Fibroblast of skin of back (primary cell): ENCODE results near the gene TCHHL1.
"Not testable (repeated sequence)": the region's sequence is repeated elsewhere in the genome, so short reads cannot be mapped to it uniquely, and the experiment has no call there.

ENCODE experiments used
- DNase-seq: peaks from one replicate; pipeline ENCODE4 v3.0.0-alpha.2; 2013

Gene TCHHL1

DNA sequence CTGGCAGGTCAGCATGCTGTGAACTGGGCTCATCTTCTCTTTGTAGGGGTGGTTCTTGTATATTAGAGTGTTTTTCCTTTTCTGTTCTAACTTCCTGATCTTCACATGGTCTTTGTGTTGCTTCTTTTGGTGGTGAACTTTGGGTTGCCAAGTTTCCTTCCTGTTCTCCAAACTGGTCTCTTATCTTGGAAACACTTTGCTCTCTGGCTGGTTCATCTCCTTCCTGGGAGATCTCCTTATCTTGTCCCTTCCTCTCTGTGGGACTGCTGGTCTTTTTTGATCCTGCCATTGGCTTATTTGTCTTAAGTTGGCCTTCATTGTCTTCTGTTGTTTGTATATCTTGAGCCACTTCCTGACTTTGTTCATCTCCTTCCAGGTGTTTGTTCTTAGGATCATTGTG lies 2.1 kb downstream of the TCHHL1 start:
- DNase-seq, result no peak

DNA sequence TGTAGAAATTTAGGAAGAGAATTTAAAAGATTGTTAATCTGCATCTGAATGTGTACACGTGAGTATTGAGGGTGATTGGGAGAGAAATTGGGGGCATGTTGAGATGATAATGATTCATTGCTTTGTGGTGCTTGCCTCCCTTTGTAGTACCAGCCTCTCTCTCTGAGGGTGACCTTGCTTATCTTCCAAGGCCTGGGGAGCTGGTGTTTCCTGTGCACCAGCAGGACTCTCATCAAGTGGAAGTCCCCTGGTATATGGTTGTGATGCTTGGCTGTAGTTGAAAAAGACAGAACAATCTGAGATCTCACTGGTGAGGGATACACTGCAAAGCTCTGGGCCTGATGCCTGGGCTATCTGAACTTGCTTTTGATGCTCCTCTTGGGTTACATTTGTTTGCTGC lies 4.0 kb downstream of the TCHHL1 start:
- DNase-seq, result no peak

DNA sequence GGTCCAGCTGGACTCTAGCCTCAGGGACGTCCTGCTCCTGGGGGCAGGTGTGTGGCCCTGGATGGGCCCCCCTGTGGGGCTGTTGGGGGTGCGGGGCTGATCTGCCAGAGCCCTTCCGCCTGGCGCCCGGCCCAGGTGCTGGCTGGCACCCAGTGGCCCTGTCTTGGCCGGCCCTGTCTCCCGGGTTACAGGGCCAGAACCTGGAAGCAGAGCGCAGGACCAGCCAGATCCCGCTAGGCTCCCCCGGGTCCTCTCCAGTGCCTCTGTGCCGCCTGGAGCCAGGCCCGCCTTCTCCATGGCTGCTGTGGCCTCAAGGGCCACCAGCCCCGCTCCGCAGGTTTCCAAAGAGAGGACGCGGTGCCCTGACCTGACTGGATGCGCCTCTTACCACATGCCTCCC lies 7.8 kb downstream of the TCHHL1 start:
- not testable (repeated sequence) for DNase-seq

DNA sequence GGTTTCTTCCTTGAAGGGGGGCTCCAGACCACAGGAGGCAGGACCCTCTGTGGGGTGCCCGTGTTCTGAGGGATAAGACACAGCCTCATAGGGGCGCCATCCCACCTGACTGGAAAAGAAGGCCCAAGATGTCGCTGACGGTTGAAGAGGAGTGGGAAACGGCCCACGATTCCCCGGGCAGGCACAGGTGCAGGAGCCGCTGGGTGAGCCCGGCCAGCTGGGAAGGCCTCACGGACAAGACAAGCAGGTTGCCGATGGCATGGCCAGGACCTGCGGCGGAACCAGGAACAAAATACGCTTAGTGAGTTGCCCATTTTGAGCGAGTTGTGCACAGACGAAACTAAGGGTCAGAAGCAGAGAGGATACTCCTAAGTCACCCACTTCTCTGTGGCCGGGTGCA lies 8.4 kb downstream of the TCHHL1 start:
- DNase-seq, result not testable (repeated sequence)

DNA sequence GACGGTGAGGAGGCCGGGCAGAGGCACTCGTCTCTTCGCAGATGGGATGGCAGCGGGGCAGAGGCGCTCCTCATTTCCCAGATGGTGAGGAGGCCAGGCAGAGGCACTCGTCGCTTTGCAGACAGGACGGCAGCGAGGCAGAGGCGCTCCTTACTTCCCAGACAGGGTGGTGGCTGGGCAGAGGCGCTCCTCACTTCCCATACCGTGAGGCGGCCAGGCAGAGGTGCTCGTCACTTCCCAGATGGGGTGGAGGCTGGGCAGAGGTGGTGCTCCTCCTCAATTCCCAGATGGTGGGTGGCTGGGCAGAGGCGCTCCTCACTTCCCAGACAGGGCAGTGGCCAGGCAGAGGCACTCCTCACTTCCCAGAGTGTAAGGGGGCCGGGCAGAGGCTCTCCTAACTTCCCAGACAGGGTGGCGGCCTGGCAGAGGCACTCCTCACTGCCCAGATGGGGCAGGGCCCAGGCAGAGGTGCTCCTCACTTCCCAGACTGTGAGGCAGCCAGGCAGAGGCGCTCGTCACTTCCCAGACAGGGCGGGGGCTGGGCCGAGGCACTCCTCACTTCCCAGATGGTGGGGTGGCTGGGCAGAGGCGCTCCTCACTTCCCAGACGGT lies 9.9 kb downstream of the TCHHL1 start:
- DNase-seq, result no peak

DNA sequence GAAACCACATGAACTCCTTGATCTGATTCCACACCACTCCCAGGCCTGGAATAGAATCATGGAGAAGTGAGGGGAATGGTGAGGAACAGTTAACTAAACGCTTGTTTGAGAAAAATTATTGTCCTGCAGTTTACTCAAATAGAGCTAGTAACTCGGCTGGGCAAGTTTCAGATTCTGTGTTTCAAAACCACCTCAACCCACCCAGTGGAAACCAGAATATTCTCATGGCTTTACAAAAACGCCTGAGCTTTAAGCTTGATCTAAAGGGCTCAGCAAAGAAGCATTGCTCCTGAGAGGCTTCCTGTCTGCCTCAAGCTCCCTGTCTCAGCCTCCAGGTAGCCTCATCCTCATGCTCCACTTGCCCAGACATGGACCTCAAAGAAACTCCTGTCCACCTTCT lies 16.6 kb downstream of the TCHHL1 start:
- DNase-seq, result no peak

DNA sequence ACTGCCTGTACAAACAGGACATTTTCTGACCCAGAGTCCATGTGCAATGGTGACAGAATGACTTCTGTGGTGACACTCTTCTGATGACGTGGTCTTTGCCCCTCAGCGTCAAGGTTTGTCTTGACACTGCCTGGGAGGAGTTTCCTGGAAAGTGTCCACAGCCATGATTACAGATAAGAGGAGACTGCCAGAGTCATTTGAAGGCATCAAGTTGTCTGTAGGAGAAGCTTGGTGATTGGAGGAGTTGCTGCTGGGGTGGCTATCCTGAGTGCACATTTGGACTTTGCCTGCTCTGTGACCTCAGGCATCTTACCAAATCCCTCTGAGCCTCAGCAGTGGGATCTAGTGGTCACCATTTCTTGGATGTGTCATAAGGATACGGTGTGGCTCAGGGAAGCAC lies 17.7 kb downstream of the TCHHL1 start:
- DNase-seq, result no peak

DNA sequence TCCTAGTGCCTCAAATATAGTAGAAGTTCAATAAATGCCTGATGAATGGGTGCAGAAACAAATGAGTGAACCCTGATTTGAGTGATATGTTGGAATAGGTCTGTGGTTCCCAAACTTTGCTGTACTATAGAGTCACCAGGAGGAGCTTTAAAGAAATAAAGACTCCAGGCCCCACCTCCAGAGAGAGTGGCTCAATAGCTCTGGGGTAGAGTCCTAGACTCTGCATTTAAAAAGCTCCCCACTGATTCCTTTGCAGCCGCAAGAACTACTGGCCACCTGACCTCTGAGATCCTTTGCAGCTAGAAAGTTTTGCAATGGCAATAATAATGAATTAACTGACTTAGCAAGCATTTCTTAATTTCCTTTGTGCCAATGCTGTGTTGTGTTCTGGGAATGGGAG lies 20.9 kb downstream of the TCHHL1 start:
- DNase-seq, result no peak

DNA sequence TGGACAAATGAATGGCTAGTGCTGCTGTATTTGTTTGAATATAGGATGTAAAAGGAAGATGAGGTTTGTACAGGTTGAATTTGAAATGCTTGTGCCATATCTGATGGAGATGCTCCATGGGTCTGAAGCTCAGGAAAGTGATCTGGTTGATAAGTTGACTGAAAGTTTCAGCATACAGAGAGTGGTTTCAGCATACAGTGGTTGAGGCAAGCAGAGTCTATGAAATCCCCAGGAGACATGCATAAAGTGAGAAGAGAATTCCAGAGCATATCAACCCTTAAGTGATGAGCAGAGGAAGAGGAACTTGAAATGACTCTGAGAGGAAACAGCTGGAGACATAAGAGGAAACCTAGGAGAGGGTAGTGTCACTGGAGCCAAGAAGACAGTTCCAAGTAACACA lies 21.7 kb downstream of the TCHHL1 start:
- DNase-seq, result no peak

DNA sequence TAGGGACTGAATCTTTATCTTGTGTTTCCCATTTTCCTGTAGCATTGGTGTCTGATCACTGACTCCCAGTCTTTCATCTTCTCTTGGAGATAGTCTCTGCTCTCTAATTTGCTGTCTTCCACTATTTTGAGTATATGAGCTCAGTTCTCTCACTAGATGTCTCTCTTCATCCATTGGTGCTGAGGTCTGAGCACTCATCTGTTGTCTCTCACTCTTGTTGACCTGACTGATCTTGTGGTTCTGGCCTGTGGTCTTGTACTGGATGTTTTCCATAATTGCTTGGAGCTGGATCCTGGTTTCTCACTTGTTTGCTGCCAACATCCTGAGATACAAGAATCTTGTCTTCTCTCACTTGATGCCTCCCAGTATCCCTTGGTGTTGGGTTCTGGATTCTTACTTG lies 26.9 kb downstream of the TCHHL1 start:
- DNase-seq, result no peak

DNA sequence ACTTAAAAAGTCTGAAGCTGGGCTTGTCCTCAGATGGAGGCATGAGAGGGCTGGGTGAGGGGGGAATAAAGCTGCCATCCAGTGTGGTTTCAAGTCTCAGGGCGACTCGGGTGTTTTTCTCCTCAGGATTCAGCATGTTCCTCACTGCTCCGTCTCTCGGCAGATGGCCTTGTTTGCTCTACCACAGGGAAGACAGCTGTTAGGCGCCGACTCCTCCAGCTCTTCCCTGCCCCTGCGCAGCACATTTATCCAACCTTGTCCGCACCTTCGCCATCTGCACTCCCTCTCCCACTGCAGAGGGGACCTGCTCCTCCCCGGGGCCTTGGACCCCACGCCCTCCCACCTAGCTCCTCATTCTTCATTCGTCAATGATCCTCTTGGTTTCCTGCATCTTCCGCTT lies 35.5 kb downstream of the TCHHL1 start:
- DNase-seq, result no peak

DNA sequence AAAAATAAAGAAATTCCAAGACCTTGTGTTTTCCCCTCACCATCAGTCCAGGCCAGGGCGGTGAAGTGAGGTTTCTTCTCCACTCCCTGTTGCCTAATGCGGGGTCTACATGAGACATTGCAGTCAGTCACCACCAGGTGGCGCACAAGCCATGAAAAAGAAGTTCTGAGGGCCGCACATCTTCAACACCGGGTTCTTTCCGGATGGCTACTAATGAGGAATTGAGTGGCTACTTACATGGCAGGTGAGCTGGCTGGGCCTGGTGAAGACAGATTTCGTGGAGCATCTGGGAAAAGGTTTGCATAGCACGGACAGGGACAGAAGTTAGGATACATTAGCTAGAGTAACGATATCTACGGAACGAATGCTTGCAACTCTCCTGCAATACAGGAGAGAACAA lies 36.3 kb downstream of the TCHHL1 start:
- peak; percentile 72 for DNase-seq

DNA sequence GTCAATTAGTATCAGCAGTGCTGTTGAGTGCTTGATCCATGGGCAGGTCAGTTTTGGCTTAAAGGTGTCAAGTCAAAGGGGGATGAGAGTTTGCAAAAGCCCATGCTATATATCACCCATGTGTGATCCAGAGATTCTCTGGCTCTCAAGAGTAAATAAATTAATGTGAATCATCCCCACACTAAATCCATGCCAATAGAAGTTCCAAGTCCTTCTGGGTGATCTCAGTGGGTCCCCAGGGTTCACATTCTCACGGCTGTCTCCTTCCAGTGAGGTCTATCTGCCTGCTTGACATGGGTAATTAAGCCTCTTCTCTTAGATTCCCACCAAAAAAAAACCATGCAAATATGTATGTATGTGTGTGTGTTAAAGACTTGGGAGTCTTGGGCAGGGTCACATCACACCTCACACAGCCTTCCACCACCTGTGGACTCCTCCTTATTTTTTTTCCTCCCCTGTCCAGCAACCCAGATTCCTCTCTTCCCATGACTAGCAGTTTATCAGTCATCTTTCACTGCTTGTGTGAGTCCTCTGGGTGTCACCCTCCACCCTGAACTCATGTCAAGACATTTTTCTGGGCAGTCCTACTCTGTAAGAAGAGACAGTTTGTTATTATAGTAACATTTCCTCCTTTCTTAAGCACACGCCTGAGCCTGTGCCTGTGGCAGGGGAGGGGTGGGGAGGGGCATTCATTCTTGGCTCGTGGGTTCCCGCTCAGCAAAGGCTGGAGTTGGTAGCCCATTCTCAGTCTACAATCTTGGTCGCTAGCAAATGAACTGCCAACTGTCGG lies 37.8 kb downstream of the TCHHL1 start:
- peak; percentile 65 for DNase-seq

DNA sequence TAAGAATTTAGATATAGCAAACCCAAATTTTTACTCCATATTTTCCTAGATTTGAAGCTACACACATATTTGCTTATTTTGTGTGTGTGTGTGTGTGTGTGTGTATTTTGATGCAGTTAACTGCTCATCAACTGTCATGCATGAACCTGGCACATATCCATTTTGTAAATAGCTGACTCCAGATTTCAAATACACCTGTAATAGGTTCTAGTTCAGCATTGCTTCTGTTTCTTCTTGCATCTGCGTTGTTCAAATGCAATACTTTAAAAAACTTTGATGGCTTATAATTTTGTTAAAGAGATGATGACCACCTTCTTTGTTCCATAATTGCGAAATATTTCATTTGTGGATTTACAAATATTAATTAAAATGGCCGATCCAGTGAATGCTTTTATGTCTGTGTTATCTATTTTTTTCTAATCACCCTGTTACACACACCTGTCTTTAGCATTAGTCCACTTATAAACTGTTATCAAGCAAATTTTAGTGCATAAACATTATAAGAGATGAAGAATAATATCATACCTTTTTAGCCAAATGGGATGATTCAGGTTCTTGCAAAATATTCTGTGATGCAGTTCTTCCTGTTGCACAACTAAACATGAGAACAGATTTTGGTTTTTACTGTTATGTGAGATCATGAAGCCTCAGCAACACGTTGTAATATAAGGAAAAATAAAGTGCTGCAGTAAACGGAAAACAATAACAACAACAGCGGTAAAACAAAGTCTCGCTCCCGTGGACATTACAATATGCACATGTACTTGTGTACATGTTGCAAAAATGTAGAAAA lies 39.4 kb downstream of the TCHHL1 start:
- no peak for DNase-seq

DNA sequence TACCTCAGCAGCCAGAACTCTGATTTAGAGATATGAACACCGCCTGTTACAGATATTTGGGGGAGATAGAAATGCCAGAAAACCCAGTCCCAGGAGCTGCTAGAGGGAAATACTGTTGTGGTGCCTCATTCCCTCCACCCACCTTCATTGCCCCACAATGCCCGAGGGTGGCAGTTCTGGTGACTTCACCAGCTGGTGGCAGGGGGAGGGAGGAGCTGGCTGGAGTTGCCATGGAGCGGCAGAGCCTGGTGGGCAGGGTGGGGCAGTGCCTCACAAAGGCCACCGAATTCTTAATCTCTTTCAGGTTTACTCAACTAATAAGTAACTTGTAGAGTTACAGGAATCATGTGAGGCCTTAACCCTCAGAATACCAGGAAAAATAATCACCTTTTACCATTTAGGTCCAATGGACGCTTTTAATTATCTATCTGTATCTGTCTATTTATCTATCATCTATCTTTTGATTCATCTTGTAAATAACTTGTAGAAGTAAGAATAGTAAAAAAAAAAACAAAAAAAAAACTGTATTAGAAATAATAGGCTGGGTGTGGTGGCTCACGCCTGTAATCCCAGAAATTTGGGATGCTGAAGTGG lies 40.4 kb downstream of the TCHHL1 start:
- DNase-seq, result no peak

DNA sequence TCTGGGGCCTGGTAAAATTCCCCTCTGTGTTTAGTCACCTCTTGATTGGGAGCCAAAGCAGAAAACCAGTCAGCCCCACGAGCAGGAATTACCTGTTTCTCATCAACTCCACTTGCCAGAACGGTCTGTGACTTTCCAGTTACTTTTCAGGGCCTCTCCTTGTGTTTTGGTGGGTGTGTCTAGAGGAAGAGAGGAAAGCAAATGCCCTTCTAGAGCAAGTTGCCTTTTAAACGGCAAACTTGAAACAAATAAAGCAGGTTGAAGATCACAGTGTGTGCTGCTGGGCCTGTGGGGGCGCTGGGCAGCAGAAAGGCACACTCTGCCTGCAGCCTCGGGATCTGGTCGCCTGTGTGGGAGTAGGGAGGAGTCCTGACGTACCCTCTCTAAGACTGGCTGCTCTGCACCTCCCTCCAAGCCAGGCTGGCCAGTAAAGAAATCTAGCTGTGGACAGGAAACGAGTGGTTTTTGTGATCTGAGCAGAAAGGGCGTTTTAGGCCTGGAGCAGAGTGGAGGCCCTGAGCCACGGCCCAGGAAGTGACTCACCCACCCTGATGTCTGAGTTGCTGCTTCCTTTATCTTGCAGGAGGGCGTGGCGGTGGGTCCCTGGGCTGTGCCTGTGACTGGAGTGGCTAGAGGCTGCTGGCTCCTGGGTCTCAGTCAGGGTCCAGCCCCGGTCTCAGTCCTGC lies 41.0 kb downstream of the TCHHL1 start:
- peak; percentile 100 for DNase-seq

DNA sequence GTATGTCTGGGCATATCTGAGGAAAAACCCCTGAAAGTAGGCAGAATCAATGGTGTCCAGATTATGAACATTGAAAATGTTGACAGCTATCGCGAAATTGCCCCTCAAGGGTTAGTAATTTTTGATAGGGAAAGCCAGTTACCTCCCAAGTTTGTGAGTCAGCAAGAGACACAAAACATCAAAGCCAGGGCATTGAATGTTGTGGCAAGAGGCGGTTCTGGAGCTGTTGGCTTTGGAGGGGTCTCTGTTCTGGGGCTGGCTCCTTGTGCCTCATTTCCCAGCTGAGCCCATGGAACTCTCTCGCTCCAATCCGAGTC lies 41.5 kb downstream of the TCHHL1 start:
- DNase-seq, result no peak

DNA sequence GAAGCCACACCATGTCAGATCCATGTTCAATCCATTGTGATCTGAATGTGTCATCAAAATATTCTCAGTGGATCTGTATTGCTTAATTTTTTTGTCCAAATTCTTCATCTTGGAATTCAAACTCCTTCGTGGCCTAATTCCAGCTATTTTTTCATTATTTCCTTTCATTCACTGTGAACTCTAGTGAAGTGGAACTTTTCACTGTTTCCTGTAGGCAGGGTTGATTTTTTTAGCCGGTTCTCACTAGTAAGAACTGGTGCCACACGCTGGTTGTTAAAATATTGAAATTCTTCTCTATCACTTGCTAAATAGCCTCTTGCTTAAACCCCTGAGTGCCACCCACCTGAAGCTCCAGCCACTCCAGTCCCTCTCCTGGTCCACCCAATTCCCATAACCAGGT lies 44.5 kb downstream of the TCHHL1 start:
- no peak for DNase-seq

DNA sequence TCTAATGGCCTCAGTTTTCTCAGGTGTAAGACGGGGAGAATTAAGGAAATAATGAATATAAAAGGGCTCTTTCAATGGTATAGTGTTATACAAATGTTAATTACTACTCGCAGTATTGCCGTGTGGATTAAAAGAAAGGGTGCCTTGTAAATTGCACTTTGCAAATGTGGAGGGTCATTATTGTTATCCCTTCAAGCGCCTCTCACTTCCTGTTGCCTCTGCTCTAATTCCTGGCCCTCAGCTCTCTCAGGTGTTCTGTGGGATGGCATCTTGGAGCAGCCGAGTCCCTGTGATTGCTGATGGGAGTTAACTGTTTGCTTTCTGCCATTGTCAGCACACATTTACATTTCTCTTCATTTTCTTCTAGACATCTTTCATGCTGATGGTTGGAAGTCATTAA lies 45.0 kb downstream of the TCHHL1 start:
- no peak for DNase-seq

DNA sequence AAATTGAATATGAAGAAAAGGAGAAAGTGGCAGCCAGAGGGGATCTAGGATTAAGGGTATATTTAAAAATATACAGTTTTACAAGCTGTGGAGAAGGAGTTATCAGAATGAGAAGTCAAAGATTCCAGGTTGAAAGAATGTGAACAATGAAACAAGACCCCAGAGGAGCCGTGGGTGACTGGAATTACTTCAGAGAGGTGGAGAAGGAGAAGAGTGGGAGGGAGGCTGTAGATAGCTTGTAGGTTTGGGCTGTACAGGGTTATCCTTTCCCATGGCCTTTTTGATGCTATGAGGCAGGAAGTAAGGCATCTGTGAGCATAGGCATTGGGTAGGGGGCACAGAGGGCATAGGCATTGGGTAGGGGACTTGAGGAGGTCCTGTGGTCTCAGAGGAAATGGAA lies 46.8 kb downstream of the TCHHL1 start:
- DNase-seq, result no peak

DNA sequence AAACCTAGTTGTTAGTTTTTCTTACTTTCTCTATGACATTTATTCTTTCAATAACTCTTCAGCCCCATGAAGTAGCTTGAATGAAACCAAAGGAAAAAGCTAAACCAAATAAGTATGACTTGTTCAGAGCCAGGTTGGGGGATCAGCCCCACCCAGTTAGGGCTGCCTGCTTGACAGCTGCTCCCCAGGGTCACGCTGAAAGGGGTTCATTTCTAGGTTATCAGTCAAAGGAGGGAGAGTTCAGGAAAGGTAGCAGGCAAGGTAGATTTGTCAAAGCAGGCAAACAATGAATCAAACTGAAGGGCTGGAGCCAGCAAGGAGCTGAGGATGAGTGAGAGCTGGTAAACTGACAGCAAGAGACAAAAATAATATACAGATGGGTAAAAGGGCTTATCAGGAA lies 49.0 kb downstream of the TCHHL1 start:
- no peak for DNase-seq

DNA sequence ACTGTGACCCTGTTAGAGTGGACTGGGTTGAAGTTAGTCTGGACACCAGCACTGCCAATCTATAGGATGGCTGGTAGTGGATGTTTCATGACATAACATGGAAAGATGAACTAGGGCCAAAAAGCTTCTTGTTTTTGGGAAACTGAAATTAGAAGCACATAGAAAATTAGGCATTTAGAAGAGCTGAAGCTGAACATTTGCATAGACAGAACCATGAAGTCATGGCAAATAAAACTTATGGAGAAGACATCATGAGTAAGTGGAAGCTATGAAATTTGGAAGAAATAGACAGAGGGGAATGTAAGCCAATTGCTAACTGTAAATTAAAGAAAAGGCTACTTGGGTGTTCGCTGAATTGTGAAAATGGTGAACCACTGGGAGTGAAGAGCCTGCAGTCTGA lies 49.4 kb downstream of the TCHHL1 start:
- no peak for DNase-seq

DNA sequence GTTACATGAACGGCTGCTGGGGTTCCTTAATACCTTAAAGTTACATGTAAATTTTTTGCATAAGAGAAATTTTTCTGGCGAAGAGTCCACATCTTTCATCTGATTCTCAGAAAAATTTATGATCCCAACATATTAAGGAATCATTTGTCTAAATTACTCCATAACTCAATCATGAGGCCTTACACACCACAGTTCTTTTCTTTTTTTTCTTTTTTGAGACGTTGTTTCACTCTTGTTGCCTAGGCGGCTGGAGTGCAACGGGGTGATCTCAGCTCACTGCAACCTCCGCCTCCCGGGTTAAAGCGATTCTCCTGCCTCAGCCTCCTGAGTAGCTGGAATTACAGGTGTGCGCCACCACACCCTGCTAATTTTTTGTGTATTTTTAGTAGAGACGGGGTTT lies 50.0 kb downstream of the TCHHL1 start:
- no peak for DNase-seq
